ENCODE data around the gene CKAP2L.

- TF ChIP-seq CTCF (conservative IDR thresholded peaks at IDR 0.05; ENCODE audit: low read depth in 2 of 2): no peak
- no peak for TF ChIP-seq EZH2 (IDR thresholded peaks at IDR 0.05; ENCODE audit: low read depth, unreplicated experiment)
- no peak for TF ChIP-seq POLR2AphosphoS5 (IDR thresholded peaks at IDR 0.05; ENCODE audit: low read depth)
- TF ChIP-seq JUNB (IDR thresholded peaks at IDR 0.05; ENCODE audit: unreplicated experiment): no peak
- no peak for TF ChIP-seq ZNF114 (CRISPR knock-in tag; IDR thresholded peaks at IDR 0.05)
- TF ChIP-seq REST (IDR thresholded peaks at IDR 0.05; ENCODE audit: unreplicated experiment): no peak
- no peak for TF ChIP-seq EZH2phosphoT487 (IDR thresholded peaks at IDR 0.05; ENCODE audit: unreplicated experiment)
- TF ChIP-seq NANOG (IDR thresholded peaks at IDR 0.05; ENCODE audit: borderline replicate concordance): no peak
- no peak for TF ChIP-seq ZNF462 (CRISPR knock-in tag; IDR thresholded peaks at IDR 0.05)
- TF ChIP-seq ZNF331 (CRISPR knock-in tag; IDR thresholded peaks at IDR 0.05; ENCODE audit: low read depth): no peak
- no peak for TF ChIP-seq ETS1 (IDR thresholded peaks at IDR 0.05)
These were observed 8.6 kb upstream of the CKAP2L start for GRCh38 chr2:112772911-112773475.

Data from GM23338 (cell line).